Activated CD4-positive, alpha-beta T cell treated with anti-CD3 and anti-CD28 coated beads, Interleukin-2, amount 50 U/mL, for 1 hour (primary cell): ENCODE measurements around the gene THOC1.

Source experiments
- DNase-seq: peaks from one replicate; pipeline ENCODE4 v3.0.0-alpha.2; 2020

THOC1 gene

GRCh38 chr18:273525-273924 is 5.7 kb upstream of the THOC1 start:
- no peak for DNase-seq

GRCh38 chr18:272650-273049 is 4.8 kb upstream of the THOC1 start:
- DNase-seq = no peak

GRCh38 chr18:269480-270095 is 1.7 kb upstream of the THOC1 start:
- DNase-seq = no peak

GRCh38 chr18:267380-267687 is 513 bp downstream of the THOC1 start:
- DNase-seq = no peak

- no peak for DNase-seq
Observed at GRCh38 chr18:261398-262073, 6.3 kb downstream of the THOC1 start.

- DNase-seq = no peak
Observed at GRCh38 chr18:260547-260946, 7.3 kb downstream of the THOC1 start.

- no peak for DNase-seq
Observed at GRCh38 chr18:255171-255570, 12.7 kb downstream of the THOC1 start.

GRCh38 chr18:253121-253520 is 14.7 kb downstream of the THOC1 start:
- DNase-seq = no peak

- no peak for DNase-seq
Observed at GRCh38 chr18:251572-251971, 16.3 kb downstream of the THOC1 start.

- DNase-seq = no peak
Observed at GRCh38 chr18:250685-251084, 17.2 kb downstream of the THOC1 start.

- no peak for DNase-seq
Observed at GRCh38 chr18:248053-248452, 19.8 kb downstream of the THOC1 start.

GRCh38 chr18:245282-245847 is 22.5 kb downstream of the THOC1 start:
- no peak for DNase-seq

GRCh38 chr18:240175-240574 is 27.7 kb downstream of the THOC1 start:
- no peak for DNase-seq

- no peak for DNase-seq
Observed at GRCh38 chr18:231563-231962, 36.3 kb downstream of the THOC1 start.

GRCh38 chr18:228586-228985 is 39.3 kb downstream of the THOC1 start:
- no peak for DNase-seq

- no peak for DNase-seq
Observed at GRCh38 chr18:227902-228301, 39.9 kb downstream of the THOC1 start.

- no peak for DNase-seq
Observed at GRCh38 chr18:227374-227773, 40.5 kb downstream of the THOC1 start.

GRCh38 chr18:225745-226144 is 42.1 kb downstream of the THOC1 start:
- no peak for DNase-seq

GRCh38 chr18:220708-221107 is 47.1 kb downstream of the THOC1 start:
- no peak for DNase-seq

GRCh38 chr18:217532-218336 is 50.1 kb downstream of the THOC1 start:
- DNase-seq = no peak

- no peak for DNase-seq
Observed at GRCh38 chr18:215448-216010, 52.3 kb downstream of the THOC1 start.

GRCh38 chr18:213966-214365 is 53.9 kb downstream of the THOC1 start:
- no peak for DNase-seq

GRCh38 chr18:213505-213904 is 54.3 kb downstream of the THOC1 start:
- DNase-seq = no peak

GRCh38 chr18:212780-213179 is 55.1 kb downstream of the THOC1 start:
- no peak for DNase-seq
